ENCODE measurements around the gene SELENOP.

Gene SELENOP

GRCh38 chr5:42798284-42799240, 13.1 kb downstream of the SELENOP start:
- DNase-seq (ENCODE audit: low spot score) (no peak), FAIRE-seq (no peak)

- no peak for FAIRE-seq
- no peak for DNase-seq (ENCODE audit: low spot score)
These were observed 20.5 kb downstream of the SELENOP start for GRCh38 chr5:42791151-42791550.

GRCh38 chr5:42787845-42788244, 23.8 kb downstream of the SELENOP start:
- peak; percentile 35 for FAIRE-seq
- no peak for DNase-seq (ENCODE audit: low spot score)

GRCh38 chr5:42787073-42787472, 24.6 kb downstream of the SELENOP start:
- DNase-seq (ENCODE audit: low spot score) (no peak), FAIRE-seq (no peak)

- DNase-seq (ENCODE audit: low spot score), result no peak
- no peak for FAIRE-seq
These were observed 25.9 kb downstream of the SELENOP start for GRCh38 chr5:42785756-42786155.

- no peak for FAIRE-seq
These were observed 27.6 kb downstream of the SELENOP start for GRCh38 chr5:42784132-42784531.

GRCh38 chr5:42781584-42781983, 30.1 kb downstream of the SELENOP start:
- no peak for DNase-seq (ENCODE audit: low spot score)
- FAIRE-seq, result no peak

More at GRCh38 chr5:42784132-42784531, 27.6 kb downstream of the SELENOP start:
- DNase-seq (ENCODE audit: low spot score), result no peak

- FAIRE-seq, result no peak
- no peak for DNase-seq (ENCODE audit: low spot score)
These were observed 32.6 kb downstream of the SELENOP start for GRCh38 chr5:42779083-42779482.

- FAIRE-seq (no peak), DNase-seq (ENCODE audit: low spot score) (no peak)
These were observed 39.3 kb downstream of the SELENOP start for GRCh38 chr5:42772265-42772993.

- no peak for FAIRE-seq
- no peak for DNase-seq (ENCODE audit: low spot score)
These were observed 41.7 kb downstream of the SELENOP start for GRCh38 chr5:42770003-42770402.

GRCh38 chr5:42768106-42768504, 43.6 kb downstream of the SELENOP start:
- DNase-seq (ENCODE audit: low spot score) (no peak), FAIRE-seq (no peak)

- no peak for FAIRE-seq
These were observed 44.1 kb downstream of the SELENOP start for GRCh38 chr5:42767491-42768105.

GRCh38 chr5:42761791-42762190, 49.9 kb downstream of the SELENOP start:
- DNase-seq (ENCODE audit: low spot score) (no peak), FAIRE-seq (no peak)

More at GRCh38 chr5:42767491-42768105, 44.1 kb downstream of the SELENOP start:
- DNase-seq (ENCODE audit: low spot score), result peak; percentile 24

- FAIRE-seq, result no peak
These were observed 51.3 kb downstream of the SELENOP start for GRCh38 chr5:42760426-42760825.

GRCh38 chr5:42759456-42759855, 52.2 kb downstream of the SELENOP start:
- FAIRE-seq, result no peak
- no peak for DNase-seq (ENCODE audit: low spot score)

More at GRCh38 chr5:42760426-42760825, 51.3 kb downstream of the SELENOP start:
- no peak for DNase-seq (ENCODE audit: low spot score)

GRCh38 chr5:42756606-42757601, 54.8 kb downstream of the SELENOP start, which contains the start of gene CCDC152:
CCDC152 (plus strand) TSS chr5:42756818; CDS start chr5:42759122, 2,304 bp downstream.
- FAIRE-seq, result no peak
- peak; percentile 86 for DNase-seq (ENCODE audit: low spot score)

- DNase-seq (ENCODE audit: low spot score) (no peak), FAIRE-seq (no peak)
These were observed 58.6 kb downstream of the SELENOP start for GRCh38 chr5:42753099-42753498.

- no peak for DNase-seq (ENCODE audit: low spot score)
- FAIRE-seq, result no peak
These were observed 60.6 kb downstream of the SELENOP start for GRCh38 chr5:42751044-42751443.

- FAIRE-seq (no peak), DNase-seq (ENCODE audit: low spot score) (no peak)
These were observed 61.2 kb downstream of the SELENOP start for GRCh38 chr5:42750507-42750906.

All from urothelium cell line (cell line).